ENCODE results near the gene BTBD2. TPM values are rescaled to one million over a fixed set of nuclear protein-coding genes. Genes with fewer than 3 reads are reported as not detected.

Gene BTBD2
- total and polyA plus RNA-seq, 10 of the 15 experiments (the other 5 are each of a cell fraction or from before 2014, with no cell fraction given): 0.13 to 66.2 (median 10.4) TPM

GRCh38 chr19:1953037-1953436, 62.5 kb downstream of the BTBD2 start:
- Histone ChIP-seq H2AFZ (ENCODE audit: control insufficient read depth, low read depth, low read length) (no peak overlapping the region), H3K9ac (ENCODE audit: control insufficient read depth, insufficient read depth, low read length) (no peak overlapping the region), H3K27me3 (replicated peaks in 1 of 2; ENCODE audit: control insufficient read depth in 2 of 2, insufficient read depth in 2 of 2, low read length in 1 of 2) (no peaks in the 10 kb centered on the region), H3K4me1 (ENCODE audit: control insufficient read depth, insufficient read depth, low read length) (no peaks in the 10 kb centered on the region), H3K9me3 (replicated peaks; ENCODE audit: control insufficient read depth, insufficient read depth, low read length) (no peaks in the 10 kb centered on the region; the same call in 2 of the 3 replicates), H3K4me3 (no peak overlapping the region), H3K27ac (ENCODE audit: control insufficient read depth, insufficient read depth) (no peak overlapping the region), H4K20me1 (ENCODE audit: control insufficient read depth, insufficient read depth) (no peaks in the 10 kb centered on the region; the same call in 1 of the 2 replicates), H3K36me3 (ENCODE audit: control insufficient read depth in 2 of 2, insufficient read depth in 2 of 2, low read length in 1 of 2) (peaks cover 5 to 33% of the 10 kb centered on the region in 2 experiments; a peak in 2 of 4 replicates), H3K79me2 (ENCODE audit: control insufficient read depth, insufficient read depth, low read length) (peaks cover 43% of the 10 kb centered on the region), H3K4me2 (ENCODE audit: control insufficient read depth, insufficient read depth) (no peak overlapping the region)
- in situ Hi-C loops (cut with MboI): no loop called here
- POLR2A ChIA-PET: no interaction called here
- RAD21 ChIA-PET (ENCODE audit: unreplicated experiment): no interaction called here
- CTCF ChIA-PET: no interaction called here
- intact Hi-C loops (cut with micrococcal nuclease; ENCODE audit: unreplicated experiment): no loop called here
- SMC1A ChIA-PET (ENCODE audit: uncharacterized antibody, unreplicated experiment): no interaction called here
- no TSS peak for BruUV-seq (replicated peaks)
- no peak for DNase-seq (ENCODE audit: low read depth, low spot score)
- no peak for TF ChIP-seq EZH2 (IDR thresholded peaks at IDR 0.05; ENCODE audit: borderline replicate concordance, control insufficient read depth, low read depth, low read length)
- TF ChIP-seq E4F1 (IDR thresholded peaks at IDR 0.05; ENCODE audit: borderline replicate concordance, partially characterized antibody): no peak
- TF ChIP-seq ELK1 (IDR thresholded peaks at IDR 0.05; ENCODE audit: low read depth, low read length): no peak
- TF ChIP-seq ZNF207 (IDR thresholded peaks at IDR 0.05; ENCODE audit: borderline replicate concordance): no peak
- TF ChIP-seq PRDM15 (CRISPR knock-in tag; IDR thresholded peaks at IDR 0.05): no peak
- TF ChIP-seq HCFC1 (IDR thresholded peaks at IDR 0.05; ENCODE audit: low read length): no peak
- no peak for TF ChIP-seq SKIL (IDR thresholded peaks at IDR 0.05; ENCODE audit: low read depth, poor library complexity, severe bottlenecking)
- no peak for TF ChIP-seq ASH2L (IDR thresholded peaks at IDR 0.05; ENCODE audit: borderline replicate concordance, low read depth)
- TF ChIP-seq NFYB (IDR thresholded peaks at IDR 0.05; ENCODE audit: insufficient read depth, low read depth, low read length): no peak
- no peak for TF ChIP-seq SP1 (IDR thresholded peaks at IDR 0.05; ENCODE audit: low read depth, low read length)
- TF ChIP-seq MAX (IDR thresholded peaks at IDR 0.05; ENCODE audit: low read depth, low read length): no peak
- TF ChIP-seq IKZF2 (IDR thresholded peaks at IDR 0.05): no peak
- no peak for TF ChIP-seq STAT3 (IDR thresholded peaks at IDR 0.05; ENCODE audit: low read depth, low read length)
- no peak for TF ChIP-seq IRF4 (IDR thresholded peaks at IDR 0.05; ENCODE audit: low read depth, low read length)
- FAIRE-seq: no peak
- WGBS (ENCODE audit: insufficient coverage, insufficient replicate concordance, low lambda C conversion rate, missing lambda C conversion rate): 94% methylated on average over 13 of the region's 19 CpGs
- no peak for ATAC-seq
